GM12801 (cell line): ENCODE measurements around the gene MALSU1.

Source experiments
- CTCF ChIP-seq: IDR thresholded peaks from one replicate; pipeline ENCODE4 v1.5.1; 2011; ENCODE audit warnings: control low read depth; ENCODE audit not compliant: insufficient read length; ENCODE audit errors: extremely low read depth

Gene MALSU1

GRCh38 chr7:23338863-23339262 is 39.7 kb downstream of the MALSU1 start:
- TF ChIP-seq CTCF, result no peak

GRCh38 chr7:23341846-23342598 is 42.9 kb downstream of the MALSU1 start:
- no peak for TF ChIP-seq CTCF

GRCh38 chr7:23343102-23343501 is 44.0 kb downstream of the MALSU1 start:
- no peak for TF ChIP-seq CTCF

GRCh38 chr7:23343806-23344475 is 44.8 kb downstream of the MALSU1 start:
- TF ChIP-seq CTCF, result no peak

GRCh38 chr7:23345601-23346000 is 46.5 kb downstream of the MALSU1 start:
- no peak for TF ChIP-seq CTCF

- TF ChIP-seq CTCF, result no peak
These were observed 47.2 kb downstream of the MALSU1 start for GRCh38 chr7:23346316-23346715.

GRCh38 chr7:23347033-23347681 is 48.0 kb downstream of the MALSU1 start:
- no peak for TF ChIP-seq CTCF
